Breast epithelium (tissue), 4 donors: ENCODE results near the gene VAMP7. TPM values are rescaled to one million over a fixed set of nuclear protein-coding genes. Genes with fewer than 3 reads are reported as not detected.
"Not testable (repeated sequence)": the region's sequence is repeated elsewhere in the genome, so short reads cannot be mapped to it uniquely, and the experiment has no call there.

Experiments
- DNase-seq, 2 donors: peaks; one replicate each; pipeline ENCODE4 v3.0.0-alpha.2; 2019; ENCODE audit warnings: low spot score in 2 of 2
- H3K27ac ChIP-seq, 2 donors: fragments of 200-600 bp; sonication (generic) in 1 of 2; one replicate each; pipeline ENCODE4 v1.5.1; 2016 to 2019; ENCODE audit warnings: mild to moderate bottlenecking in 1 of 2
- H3K27me3 ChIP-seq, 2 donors: fragments of 200-600 bp; sonication (generic) in 1 of 2; one replicate each; pipeline versions ENCODE4 v1.5.1 to v1.6.0; 2017 to 2019; ENCODE audit warnings: control low read depth in 1 of 2, mild to moderate bottlenecking in 1 of 2
- H3K36me3 ChIP-seq: fragments of 200-600 bp; one replicate; pipeline ENCODE4 v1.5.1; 2019
- H3K4me1 ChIP-seq, 2 donors: fragments of 200-600 bp; sonication (generic); one replicate each; pipeline ENCODE4 v1.5.1; 2016 to 2019; ENCODE audit warnings: control low read depth in 1 of 2
- H3K4me3 ChIP-seq, 3 donors: fragments of 200-600 bp; sonication (generic); 1 replicate in 2 of 3; 2 replicates in 1 of 3; pipeline ENCODE4 v1.5.1; 2016 to 2019; ENCODE audit warnings: mild to moderate bottlenecking in 3 of 3, moderate library complexity in 2 of 3
- H3K9me3 ChIP-seq, 2 donors: fragments of 200-600 bp; sonication (generic) in 1 of 2; one replicate each; pipeline ENCODE4 v1.5.1; 2016 to 2019; ENCODE audit warnings: control low read depth in 1 of 2
- CTCF ChIP-seq, 3 donors: fragments of 450-650 bp; IDR thresholded peaks; one replicate each; pipeline ENCODE4 v1.5.1; 2016 to 2017; ENCODE audit warnings: antibody characterized with exemption in 3 of 3, mild to moderate bottlenecking in 3 of 3, moderate library complexity in 3 of 3
- POLR2A ChIP-seq: fragments of 450-650 bp; IDR thresholded peaks from one replicate; pipeline ENCODE4 v1.6.1; 2016; ENCODE audit warnings: antibody characterized with exemption, mild to moderate bottlenecking, moderate library complexity
- POLR2AphosphoS5 ChIP-seq, 3 donors: sonication (generic); formaldehyde crosslinking; IDR thresholded peaks; one replicate each; pipeline ENCODE4 v1.6.1; 2017; ENCODE audit warnings: antibody characterized with exemption in 3 of 3
- intact Hi-C: fragments of 100-400 bp; cut with DNase I; formaldehyde crosslinking; loops from one replicate; pipeline ENCODE4 v1.15.1; 2023; ENCODE audit warnings: low total_unique reads
- total RNA-seq, 3 donors: library from RNA; depleted of rRNA; stranded (reverse); fragments of >200 nt; gene quantifications; one replicate each; pipeline ENCODE4 v1.1.0, GENCODE V29; 2016

The VAMP7 gene
- total RNA-seq, 3 donors from 2014 or later, result 29.2 to 41.6 (median 35.3) TPM

- Histone ChIP-seq H3K36me3 (no peaks in the 10 kb centered on the region), H3K27me3 (no peaks in the 10 kb centered on the region), H3K4me3 (no peak overlapping the region), H3K4me1 (no peaks in the 10 kb centered on the region), H3K9me3 (peaks cover 0 to 13% of the 10 kb centered on the region in 2 donors), H3K27ac (no peak overlapping the region)
- no peak for DNase-seq
- TF ChIP-seq POLR2AphosphoS5 (IDR thresholded peaks at IDR 0.05) (no peak), CTCF (IDR thresholded peaks at IDR 0.05) (no peak), POLR2A (no peak)
- intact Hi-C loops, result no loop called here
These were observed 86.6 kb downstream of the VAMP7 start for GRCh38 chrX:155967653-155968325.

DNA sequence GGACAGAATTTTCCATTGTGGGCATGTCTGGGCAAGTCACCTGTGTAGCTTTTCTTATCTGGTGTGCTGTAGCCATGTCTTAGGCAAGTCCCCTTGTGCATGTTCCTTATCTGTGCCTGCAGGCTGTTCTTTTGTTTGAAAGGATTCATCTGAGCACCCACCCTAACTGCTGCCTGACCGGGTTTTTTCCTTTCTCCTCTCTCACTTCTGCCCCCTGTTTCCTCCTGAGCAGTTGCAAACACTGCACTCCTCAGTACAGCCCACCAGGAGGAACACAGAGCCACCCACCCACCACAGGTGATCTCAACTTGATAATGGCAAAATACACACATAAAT is 87.1 kb downstream of the VAMP7 start:
- no peaks in the 10 kb centered on the region for H3K36me3 ChIP-seq
- H3K9me3 ChIP-seq, result peaks cover 0 to 10% of the 10 kb centered on the region in 2 donors
- no peak overlapping the region for H3K27ac ChIP-seq
- H3K4me1 ChIP-seq, result no peaks in the 10 kb centered on the region
- DNase-seq, result no peak
- intact Hi-C loops, result no loop called here
- no peak overlapping the region for H3K4me3 ChIP-seq
- no peaks in the 10 kb centered on the region for H3K27me3 ChIP-seq
- no peak for TF ChIP-seq CTCF (IDR thresholded peaks at IDR 0.05)
- TF ChIP-seq POLR2AphosphoS5 (IDR thresholded peaks at IDR 0.05), result no peak
- TF ChIP-seq POLR2A, result no peak

GRCh38 chrX:155968791-155969190 is 87.6 kb downstream of the VAMP7 start:
- Histone ChIP-seq H3K27ac (no peak overlapping the region), H3K4me1 (no peaks in the 10 kb centered on the region), H3K4me3 (no peak overlapping the region), H3K9me3 (peaks cover 0 to 5% of the 10 kb centered on the region in 2 donors), H3K36me3 (no peaks in the 10 kb centered on the region), H3K27me3 (no peaks in the 10 kb centered on the region)
- no peak for DNase-seq
- no peak for TF ChIP-seq POLR2A
- TF ChIP-seq POLR2AphosphoS5 (IDR thresholded peaks at IDR 0.05), result no peak
- TF ChIP-seq CTCF (IDR thresholded peaks at IDR 0.05), result no peak
- intact Hi-C loops, result no loop called here

GRCh38 chrX:155971658-155972057 is 90.5 kb downstream of the VAMP7 start:
- intact Hi-C loops, H3K4me3 ChIP-seq, H3K36me3 ChIP-seq, H3K9me3 ChIP-seq, H3K4me1 ChIP-seq, DNase-seq, H3K27ac ChIP-seq, H3K27me3 ChIP-seq: not testable (repeated sequence)

DNA sequence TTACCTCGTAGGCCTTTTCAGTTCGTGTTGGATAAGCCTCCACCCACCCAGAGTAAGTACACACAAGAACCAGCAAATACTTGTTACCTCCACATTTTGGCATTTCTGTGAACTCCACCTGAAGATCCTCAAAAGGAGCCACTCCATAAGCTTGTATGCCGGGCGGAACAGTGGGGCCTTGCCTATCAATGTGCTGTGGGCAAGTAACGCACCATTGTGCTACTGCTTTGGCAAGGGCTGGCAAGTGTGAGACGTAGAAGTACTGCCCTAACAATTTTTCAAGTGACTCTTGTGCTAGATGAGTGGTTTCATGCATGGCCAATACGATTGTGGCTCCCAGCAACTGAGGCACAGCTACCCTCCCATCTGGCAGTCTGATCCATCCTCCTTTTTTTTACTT is 91.1 kb downstream of the VAMP7 start:
- DNase-seq, H3K27ac ChIP-seq, H3K4me1 ChIP-seq, H3K36me3 ChIP-seq, H3K4me3 ChIP-seq, H3K9me3 ChIP-seq, intact Hi-C loops, H3K27me3 ChIP-seq: not testable (repeated sequence)

DNA sequence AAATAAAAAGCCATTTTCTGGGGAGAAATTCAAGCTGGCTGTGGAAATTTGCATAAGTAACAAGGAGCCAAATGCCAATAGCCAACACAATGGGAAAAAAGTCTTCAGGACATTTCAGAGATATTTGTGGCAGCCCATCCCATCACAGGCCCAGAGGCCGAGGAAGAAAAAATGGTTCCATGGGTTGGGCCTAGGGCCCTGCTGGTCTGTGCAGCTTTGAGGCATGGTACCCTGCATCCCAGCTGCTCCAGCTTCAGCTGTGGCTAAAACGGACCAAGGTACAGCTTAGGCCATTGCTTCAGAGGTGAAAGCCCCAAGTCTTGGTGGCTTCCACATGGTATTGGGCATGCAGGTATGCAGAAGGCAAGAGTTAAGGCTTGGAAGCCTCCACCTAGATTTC is 102.2 kb downstream of the VAMP7 start:
- no peak overlapping the region for H3K27ac ChIP-seq
- peaks cover 0 to under 1% of the 10 kb centered on the region in 2 donors for H3K27me3 ChIP-seq
- H3K4me3 ChIP-seq, result no peak overlapping the region
- H3K4me1 ChIP-seq, result no peaks in the 10 kb centered on the region
- H3K9me3 ChIP-seq, result peaks cover 7 to 28% of the 10 kb centered on the region in 2 donors
- DNase-seq, result no peak
- no peak for TF ChIP-seq POLR2AphosphoS5 (IDR thresholded peaks at IDR 0.05)
- no peak for TF ChIP-seq CTCF (IDR thresholded peaks at IDR 0.05)
- no peak for TF ChIP-seq POLR2A
- H3K36me3 ChIP-seq, result no peaks in the 10 kb centered on the region
- intact Hi-C loops, result no loop called here
